Measurements from ENCODE around the gene MEP1B.

MEP1B gene

GRCh38 chr18:32242395-32242794 is 52.6 kb downstream of the MEP1B start:
- Histone ChIP-seq H3K9me2 (replicated peaks; ENCODE audit: insufficient read depth, low read length) (no peaks in the 10 kb centered on the region), H2AFZ (ENCODE audit: low read depth, low read length, severe bottlenecking) (no peak overlapping the region), H3K4me2 (ENCODE audit: low read depth, low read length, poor library complexity, severe bottlenecking) (no peak overlapping the region), H4K20me1 (ENCODE audit: low read depth, low read length) (no peaks in the 10 kb centered on the region), H3K27ac (ENCODE audit: low read depth, low read length) (no peak overlapping the region), H3K9ac (ENCODE audit: low read length) (no peak overlapping the region), H3K27me3 (ENCODE audit: low read length) (no peaks in the 10 kb centered on the region), H3K9me3 (ENCODE audit: insufficient read depth, low read length) (no peaks in the 10 kb centered on the region), H3K79me2 (ENCODE audit: insufficient read depth, low read length) (no peaks in the 10 kb centered on the region), H3F3A (ENCODE audit: insufficient read depth) (no peaks in the 10 kb centered on the region), H3K4me3 (ENCODE audit: insufficient read depth, low read length, poor library complexity, severe bottlenecking) (no peak overlapping the region), H3K36me3 (ENCODE audit: low read length) (no peaks in the 10 kb centered on the region)
- TF ChIP-seq EZH2phosphoT487 (conservative IDR thresholded peaks at IDR 0.05; ENCODE audit: low read length) (no peak), CTCF (IDR thresholded peaks at IDR 0.05; ENCODE audit: insufficient read depth, low read length, poor library complexity, severe bottlenecking) (no peak)

- no peaks in the 10 kb centered on the region for H3K9me3 ChIP-seq (ENCODE audit: insufficient read depth, low read length)
- H3K36me3 ChIP-seq (ENCODE audit: low read length), result no peaks in the 10 kb centered on the region
- no peaks in the 10 kb centered on the region for H3F3A ChIP-seq (ENCODE audit: insufficient read depth)
- H3K9ac ChIP-seq (ENCODE audit: low read length), result no peak overlapping the region
- H3K4me2 ChIP-seq (ENCODE audit: low read depth, low read length, poor library complexity, severe bottlenecking), result no peak overlapping the region
- H3K27ac ChIP-seq (ENCODE audit: low read depth, low read length), result no peak overlapping the region
- TF ChIP-seq CTCF (IDR thresholded peaks at IDR 0.05; ENCODE audit: insufficient read depth, low read length, poor library complexity, severe bottlenecking), result no peak
- no peak for TF ChIP-seq EZH2phosphoT487 (conservative IDR thresholded peaks at IDR 0.05; ENCODE audit: low read length)
- H2AFZ ChIP-seq (ENCODE audit: low read depth, low read length, severe bottlenecking), result no peak overlapping the region
- no peaks in the 10 kb centered on the region for H3K79me2 ChIP-seq (ENCODE audit: insufficient read depth, low read length)
- H4K20me1 ChIP-seq (ENCODE audit: low read depth, low read length), result no peaks in the 10 kb centered on the region
- no peak overlapping the region for H3K4me3 ChIP-seq (ENCODE audit: insufficient read depth, low read length, poor library complexity, severe bottlenecking)
- H3K9me2 ChIP-seq (replicated peaks; ENCODE audit: insufficient read depth, low read length), result no peaks in the 10 kb centered on the region
- H3K27me3 ChIP-seq (ENCODE audit: low read length), result no peaks in the 10 kb centered on the region
Measured at GRCh38 chr18:32243358-32243757, 53.5 kb downstream of the MEP1B start.

GRCh38 chr18:32244881-32245280 is 55.0 kb downstream of the MEP1B start:
- Histone ChIP-seq H4K20me1 (ENCODE audit: low read depth, low read length) (no peaks in the 10 kb centered on the region), H2AFZ (ENCODE audit: low read depth, low read length, severe bottlenecking) (no peak overlapping the region), H3K36me3 (ENCODE audit: low read length) (no peaks in the 10 kb centered on the region), H3K9me3 (ENCODE audit: insufficient read depth, low read length) (no peaks in the 10 kb centered on the region), H3K4me3 (ENCODE audit: insufficient read depth, low read length, poor library complexity, severe bottlenecking) (no peak overlapping the region), H3K9me2 (replicated peaks; ENCODE audit: insufficient read depth, low read length) (no peaks in the 10 kb centered on the region), H3K4me2 (ENCODE audit: low read depth, low read length, poor library complexity, severe bottlenecking) (no peak overlapping the region), H3K27me3 (ENCODE audit: low read length) (no peaks in the 10 kb centered on the region), H3K9ac (ENCODE audit: low read length) (no peak overlapping the region), H3K79me2 (ENCODE audit: insufficient read depth, low read length) (no peaks in the 10 kb centered on the region), H3F3A (ENCODE audit: insufficient read depth) (no peaks in the 10 kb centered on the region), H3K27ac (ENCODE audit: low read depth, low read length) (no peak overlapping the region)
- no peak for TF ChIP-seq EZH2phosphoT487 (conservative IDR thresholded peaks at IDR 0.05; ENCODE audit: low read length)

GRCh38 chr18:32249147-32249929 is 59.5 kb downstream of the MEP1B start:
- H4K20me1 ChIP-seq (ENCODE audit: low read depth, low read length), result no peaks in the 10 kb centered on the region
- H3K9me2 ChIP-seq (replicated peaks; ENCODE audit: insufficient read depth, low read length), result no peaks in the 10 kb centered on the region
- H3K9ac ChIP-seq (ENCODE audit: low read length), result no peak overlapping the region
- no peaks in the 10 kb centered on the region for H3K9me3 ChIP-seq (ENCODE audit: insufficient read depth, low read length)
- no peaks in the 10 kb centered on the region for H3F3A ChIP-seq (ENCODE audit: insufficient read depth)
- no peak overlapping the region for H3K4me3 ChIP-seq (ENCODE audit: insufficient read depth, low read length, poor library complexity, severe bottlenecking)
- no peak overlapping the region for H3K4me2 ChIP-seq (ENCODE audit: low read depth, low read length, poor library complexity, severe bottlenecking)
- no peak for TF ChIP-seq CTCF (IDR thresholded peaks at IDR 0.05; ENCODE audit: insufficient read depth, low read length, poor library complexity, severe bottlenecking)
- no peak for TF ChIP-seq EZH2phosphoT487 (conservative IDR thresholded peaks at IDR 0.05; ENCODE audit: low read length)
- no peak overlapping the region for H3K27ac ChIP-seq (ENCODE audit: low read depth, low read length)
- H3K27me3 ChIP-seq (ENCODE audit: low read length), result no peaks in the 10 kb centered on the region
- no peak overlapping the region for H2AFZ ChIP-seq (ENCODE audit: low read depth, low read length, severe bottlenecking)
- no peaks in the 10 kb centered on the region for H3K36me3 ChIP-seq (ENCODE audit: low read length)
- no peaks in the 10 kb centered on the region for H3K79me2 ChIP-seq (ENCODE audit: insufficient read depth, low read length)
